ENCODE results near the gene GABBR2.

Gene GABBR2

GRCh38 chr9:98500337-98500919 is 208.3 kb downstream of the GABBR2 start:
- in situ Hi-C loops (cut with HindIII; ENCODE audit: low pct_ligation_motif_present, low sequenced_read_pairs): no loop called here
- Histone ChIP-seq H3K27ac (no peak overlapping the region), H3K36me3 (replicated peaks) (no peaks in the 10 kb centered on the region), H3K27me3 (replicated peaks) (no peaks in the 10 kb centered on the region), H3K4me3 (ENCODE audit: low read depth, low read length) (no peak overlapping the region)
- no peak for DNase-seq
- TF ChIP-seq CTCF (IDR thresholded peaks at IDR 0.05; ENCODE audit: low read depth, low read length, missing control alignments): no peak

GRCh38 chr9:98495530-98495929 is 213.2 kb downstream of the GABBR2 start:
- no peak for DNase-seq
- Histone ChIP-seq H3K36me3 (replicated peaks) (no peaks in the 10 kb centered on the region), H3K27ac (no peak overlapping the region), H3K27me3 (replicated peaks) (no peaks in the 10 kb centered on the region), H3K4me3 (ENCODE audit: low read depth, low read length) (no peak overlapping the region)
- in situ Hi-C loops (cut with HindIII; ENCODE audit: low pct_ligation_motif_present, low sequenced_read_pairs): no loop called here
- TF ChIP-seq CTCF (IDR thresholded peaks at IDR 0.05; ENCODE audit: low read depth, low read length, missing control alignments): no peak

GRCh38 chr9:98494852-98495251 is 213.9 kb downstream of the GABBR2 start:
- H3K27me3 ChIP-seq (replicated peaks): no peaks in the 10 kb centered on the region
- no peak for TF ChIP-seq CTCF (IDR thresholded peaks at IDR 0.05; ENCODE audit: low read depth, low read length, missing control alignments)
- no peaks in the 10 kb centered on the region for H3K36me3 ChIP-seq (replicated peaks)
- H3K4me3 ChIP-seq (ENCODE audit: low read depth, low read length): no peak overlapping the region
- no peak overlapping the region for H3K27ac ChIP-seq
- DNase-seq: no peak
- in situ Hi-C loops (cut with HindIII; ENCODE audit: low pct_ligation_motif_present, low sequenced_read_pairs): no loop called here

- Histone ChIP-seq H3K27ac (no peak overlapping the region), H3K36me3 (replicated peaks) (no peaks in the 10 kb centered on the region), H3K27me3 (replicated peaks) (no peaks in the 10 kb centered on the region), H3K4me3 (ENCODE audit: low read depth, low read length) (no peak overlapping the region)
- TF ChIP-seq CTCF (IDR thresholded peaks at IDR 0.05; ENCODE audit: low read depth, low read length, missing control alignments): no peak
- in situ Hi-C loops (cut with HindIII; ENCODE audit: low pct_ligation_motif_present, low sequenced_read_pairs): no loop called here
- peak; percentile 62 for DNase-seq
Observed at GRCh38 chr9:98491828-98492227, 216.9 kb downstream of the GABBR2 start.

- TF ChIP-seq CTCF (IDR thresholded peaks at IDR 0.05; ENCODE audit: low read depth, low read length, missing control alignments): no peak
- no peak for DNase-seq
- in situ Hi-C loops (cut with HindIII; ENCODE audit: low pct_ligation_motif_present, low sequenced_read_pairs): no loop called here
Observed at GRCh38 chr9:98491231-98491651, 217.5 kb downstream of the GABBR2 start.

More at GRCh38 chr9:98491231-98491651, 217.5 kb downstream of the GABBR2 start:
- no peak overlapping the region for H3K4me3 ChIP-seq (ENCODE audit: low read depth, low read length)
- no peaks in the 10 kb centered on the region for H3K27me3 ChIP-seq (replicated peaks)
- H3K27ac ChIP-seq: no peak overlapping the region
- no peaks in the 10 kb centered on the region for H3K36me3 ChIP-seq (replicated peaks)

All from brain microvascular endothelial cell (primary cell).